Stimulated activated CD4-positive, alpha-beta T cell treated with anti-CD3 and anti-CD28 coated beads, Interleukin-15, amount 100 ng/mL, for 24 hours (primary cell): ENCODE measurements around the gene C3orf38.
"Not testable (repeated sequence)": the region's sequence is repeated elsewhere in the genome, so short reads cannot be mapped to it uniquely, and the experiment has no call there.

Source experiments
- DNase-seq: peaks from one replicate; pipeline ENCODE4 v3.0.0-alpha.2; 2020

The C3orf38 gene

DNA sequence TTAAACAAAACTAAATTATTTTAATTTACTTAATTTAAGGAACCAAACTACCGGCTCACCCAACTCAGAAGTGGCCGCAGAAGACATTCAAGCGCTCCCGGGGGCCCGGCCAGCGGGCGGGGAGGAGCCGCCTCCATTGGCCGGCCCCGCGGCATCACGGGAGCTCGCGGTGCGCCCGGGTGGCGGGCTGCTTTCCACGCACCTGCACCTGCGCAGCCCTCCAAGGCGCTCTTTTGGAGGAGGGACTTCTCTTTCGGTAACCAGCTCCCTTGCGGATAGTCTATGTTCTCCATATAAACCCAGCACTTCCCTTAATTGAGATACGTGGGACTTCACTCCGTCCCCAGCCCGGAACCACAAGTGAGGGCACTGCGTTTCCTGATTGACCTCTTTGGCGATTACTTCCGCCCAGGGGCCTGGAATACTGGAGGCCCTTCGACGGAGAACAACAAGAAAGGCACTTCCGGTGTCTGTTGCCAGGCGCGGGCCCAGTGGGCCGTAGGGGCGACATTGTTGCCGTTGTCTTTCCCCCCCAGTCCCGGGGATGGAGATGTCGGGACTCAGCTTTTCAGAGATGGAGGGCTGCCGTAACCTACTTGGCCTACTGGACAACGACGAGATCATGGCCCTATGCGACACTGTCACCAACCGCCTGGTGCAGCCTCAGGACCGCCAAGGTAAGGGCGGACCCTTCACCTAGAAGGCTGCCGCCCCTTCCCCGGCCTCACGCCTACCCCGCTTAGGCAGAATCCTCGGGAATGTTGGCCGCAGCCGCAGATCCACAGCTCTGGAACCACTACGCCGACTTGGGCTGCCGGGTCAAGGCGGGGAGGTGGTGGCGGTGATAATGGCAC, at the start of gene C3orf38:
C3orf38 (plus strand) TSS at position 451 of the 854 bp plus-strand sequence; CDS start at position 545, 94 bp downstream.
- peak; percentile 85 for DNase-seq

GRCh38 chr3:88101142-88101541, 48.6 kb upstream of the C3orf38 start:
- DNase-seq, result no peak

DNA sequence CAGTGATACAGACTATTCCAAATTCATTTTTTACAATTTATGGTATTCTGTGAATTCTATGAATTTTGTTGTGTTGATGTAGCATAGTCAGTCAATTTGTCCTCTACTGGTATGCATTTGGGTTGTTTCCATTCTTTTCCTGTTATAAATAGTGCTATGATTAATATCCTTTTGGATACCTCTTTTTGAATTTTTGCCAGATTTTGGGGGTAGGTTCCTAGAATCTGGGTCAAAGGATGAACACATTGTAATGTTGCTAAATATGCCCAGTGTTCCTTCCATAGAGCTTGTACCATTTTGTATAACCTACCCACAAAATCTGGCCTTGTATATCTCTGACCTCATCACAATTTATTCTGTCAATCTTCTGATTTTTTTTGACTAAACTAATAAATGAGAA, 44.4 kb upstream of the C3orf38 start:
- DNase-seq, result no peak

DNA sequence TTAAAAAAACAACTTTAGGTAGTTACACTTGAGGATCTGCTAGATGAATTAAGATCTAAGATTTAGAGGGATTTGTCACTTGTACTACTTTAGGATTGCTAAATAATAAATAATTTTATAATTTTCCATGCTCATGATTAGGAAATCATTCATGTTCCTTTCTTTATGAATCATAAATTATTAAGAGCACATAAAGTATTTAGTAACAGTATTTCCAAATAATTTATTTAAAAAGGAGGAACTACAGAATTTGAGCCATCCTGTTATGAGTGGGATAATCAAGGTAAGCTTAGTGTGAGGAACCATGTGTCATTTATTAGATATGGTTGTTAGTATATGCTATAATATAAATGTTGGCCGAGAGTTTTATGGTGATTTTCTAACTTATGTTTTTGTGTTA, 37.5 kb upstream of the C3orf38 start:
- no peak for DNase-seq

- peak; percentile 58 for DNase-seq
These were observed 36.2 kb upstream of the C3orf38 start for GRCh38 chr3:88113311-88114162.

- no peak for DNase-seq
These were observed 34.7 kb upstream of the C3orf38 start for GRCh38 chr3:88114878-88115549.

GRCh38 chr3:88117683-88118082, 32.1 kb upstream of the C3orf38 start:
- no peak for DNase-seq

GRCh38 chr3:88118603-88119002, 31.2 kb upstream of the C3orf38 start:
- DNase-seq, result not testable (repeated sequence)

- no peak for DNase-seq
These were observed 26.2 kb upstream of the C3orf38 start for GRCh38 chr3:88123526-88123925.

DNA sequence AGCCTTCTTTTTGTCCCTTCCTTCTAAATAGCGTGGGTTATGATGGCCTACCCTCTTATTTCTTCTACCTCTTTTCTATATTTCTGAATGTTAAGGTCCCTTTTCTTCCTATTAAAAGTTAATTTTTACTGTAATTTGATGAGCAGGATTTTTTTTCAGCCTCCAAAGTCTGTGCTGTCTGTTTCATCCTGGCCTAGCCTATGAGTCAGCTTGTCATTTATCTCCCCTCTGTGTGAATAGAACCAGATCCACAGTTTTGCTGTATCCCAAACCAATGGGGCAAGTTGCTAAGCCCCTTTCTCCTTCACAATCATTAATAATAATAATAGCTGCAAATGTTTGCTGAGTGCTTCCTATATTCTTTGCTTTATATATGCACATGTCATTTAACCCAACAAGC, 18.1 kb upstream of the C3orf38 start:
- DNase-seq, result no peak

GRCh38 chr3:88132894-88133293, 16.9 kb upstream of the C3orf38 start:
- DNase-seq, result no peak

GRCh38 chr3:88133711-88134263, 16.0 kb upstream of the C3orf38 start:
- no peak for DNase-seq

- no peak for DNase-seq
These were observed 11.9 kb upstream of the C3orf38 start for GRCh38 chr3:88137836-88138235.

DNA sequence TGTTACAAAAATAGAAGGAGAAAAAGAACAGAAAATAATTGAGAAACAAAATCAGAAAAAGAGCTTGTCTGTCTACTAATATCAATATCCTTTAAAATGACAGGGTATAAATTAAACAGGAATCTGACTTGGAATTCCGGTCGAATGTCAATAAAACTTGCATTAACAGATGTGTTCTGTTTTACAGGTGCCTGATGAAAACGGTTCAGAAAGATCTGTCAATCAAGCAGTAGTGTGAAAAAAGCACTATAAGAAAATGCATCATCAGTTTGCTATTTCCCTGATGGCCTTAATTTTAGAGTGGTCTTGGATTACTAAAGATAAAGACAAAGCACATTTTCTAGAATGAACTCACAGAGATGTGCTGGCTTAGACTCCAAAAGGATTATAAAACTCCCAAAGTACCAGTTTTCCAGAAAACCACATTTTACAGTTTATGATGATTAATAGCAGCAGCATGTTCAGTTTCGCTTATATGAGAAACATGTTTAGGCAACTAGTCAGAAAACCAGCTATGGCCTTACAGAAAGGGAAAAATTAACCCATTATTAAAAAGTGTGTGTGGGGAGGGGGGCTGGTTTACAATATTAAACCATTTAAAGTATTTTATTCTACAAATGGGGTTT, 8.2 kb upstream of the C3orf38 start:
- no peak for DNase-seq

DNA sequence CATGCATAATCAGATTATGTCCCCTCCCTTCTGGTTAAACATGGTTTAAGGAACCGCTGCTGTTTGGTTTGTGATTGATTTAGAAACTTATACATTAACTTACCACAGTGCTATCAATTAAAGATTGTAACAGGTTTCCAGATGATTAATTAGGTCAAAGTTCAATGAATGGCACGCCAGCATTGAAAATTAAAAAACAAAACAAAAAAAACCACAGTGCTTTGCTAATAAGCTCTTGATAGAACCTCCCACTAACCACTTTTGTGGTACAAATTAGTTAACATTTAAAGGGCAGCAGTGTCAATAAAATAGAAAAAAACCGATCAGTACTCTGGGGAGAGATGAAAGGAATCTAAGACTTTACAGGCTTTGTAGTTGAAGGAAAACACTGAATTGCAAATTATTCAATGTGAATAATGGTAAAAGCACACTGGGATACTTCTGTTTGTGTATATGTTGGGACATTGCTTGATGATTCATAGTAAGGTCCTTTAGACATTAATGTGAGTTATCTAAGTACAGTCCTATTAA, 7.6 kb upstream of the C3orf38 start:
- no peak for DNase-seq

DNA sequence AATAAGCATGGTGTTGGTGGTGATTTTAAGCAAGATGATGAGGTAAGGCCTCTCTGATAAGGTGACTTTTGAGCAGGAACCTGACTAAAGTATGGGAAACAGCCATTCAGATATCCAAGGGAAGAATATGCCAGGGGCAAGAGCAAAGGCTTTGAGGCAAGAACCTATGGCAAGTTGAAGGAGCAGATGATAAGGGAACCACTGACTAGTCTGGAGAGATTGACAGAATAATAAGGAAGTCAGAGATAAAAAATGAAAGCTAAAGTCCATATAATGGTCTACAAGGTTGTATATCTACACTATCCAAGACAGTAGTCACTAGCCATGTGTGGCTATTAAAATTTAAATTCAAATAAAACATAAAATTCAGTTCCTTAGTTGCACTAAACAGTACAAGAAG, 2.5 kb upstream of the C3orf38 start:
- no peak for DNase-seq

DNA sequence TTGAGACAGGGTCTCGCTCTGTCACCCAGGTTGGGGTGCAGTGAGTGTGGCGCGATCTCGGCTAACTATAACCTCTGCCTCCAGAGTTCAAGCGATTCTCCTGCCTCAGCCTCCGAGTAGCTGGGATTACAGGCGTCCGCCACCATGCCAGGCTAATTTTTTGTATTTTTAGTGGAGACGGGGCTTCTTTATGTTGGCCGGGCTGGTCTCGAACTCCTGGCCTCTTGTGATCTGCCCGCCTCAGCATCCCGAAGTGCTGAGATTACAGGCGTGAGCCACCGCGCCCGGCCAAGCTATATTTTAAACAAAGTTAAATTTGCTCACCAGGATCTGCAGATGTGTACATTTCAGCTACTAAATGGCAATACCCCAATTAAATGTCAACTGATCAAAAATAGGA, 1.1 kb upstream of the C3orf38 start:
- no peak for DNase-seq

GRCh38 chr3:88149101-88149508, 654 bp upstream of the C3orf38 start:
- DNase-seq, result peak; percentile 68

GRCh38 chr3:88150371-88150770, 612 bp downstream of the C3orf38 start:
- DNase-seq, result peak; percentile 22

GRCh38 chr3:88150806-88151205, 1.0 kb downstream of the C3orf38 start:
- no peak for DNase-seq

DNA sequence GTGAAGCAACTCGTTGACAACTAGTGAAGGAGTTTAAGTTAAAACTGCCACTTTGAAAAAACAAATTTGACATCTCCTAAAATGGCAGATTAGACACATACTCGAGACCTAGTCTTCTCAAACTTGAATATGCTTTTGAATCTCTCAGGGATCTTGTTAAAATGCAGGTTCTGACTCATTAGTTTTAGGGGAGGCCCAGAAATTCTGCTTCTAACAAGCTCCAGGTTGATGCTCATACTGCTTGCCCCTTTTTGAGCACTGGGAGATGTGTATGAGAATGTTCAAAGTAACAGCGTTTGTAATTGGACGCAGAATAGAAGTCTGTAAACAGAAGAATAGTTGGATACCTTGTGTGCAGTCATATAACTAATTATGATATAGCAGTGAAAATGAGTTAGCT, 1.6 kb downstream of the C3orf38 start:
- DNase-seq, result no peak

GRCh38 chr3:88152841-88153240, 3.1 kb downstream of the C3orf38 start:
- DNase-seq, result no peak
